IPS-15b (cell line): Measurements from ENCODE around the gene FTHL17.

Experiments
- H3K27me3 ChIP-seq: one replicate; pipeline ENCODE4 v1.6.1; 2013; ENCODE audit warnings: low read length; ENCODE audit not compliant: control insufficient read depth, insufficient read depth
- H3K36me3 ChIP-seq: one replicate; pipeline ENCODE4 v1.6.1; 2013; ENCODE audit warnings: low read length; ENCODE audit not compliant: control insufficient read depth, insufficient read depth
- H3K4me1 ChIP-seq: one replicate; pipeline ENCODE4 v1.6.1; 2013; ENCODE audit warnings: mild to moderate bottlenecking, low read length; ENCODE audit not compliant: control insufficient read depth, insufficient read depth
- H3K4me3 ChIP-seq: one replicate; pipeline ENCODE4 v1.5.1; 2013; ENCODE audit warnings: low read depth, low read length
- H3K9ac ChIP-seq: one replicate; pipeline ENCODE4 v1.6.1; 2013; ENCODE audit warnings: low read depth, mild to moderate bottlenecking, low read length
- H3K9me3 ChIP-seq: one replicate; pipeline ENCODE4 v1.6.1; 2013; ENCODE audit warnings: mild to moderate bottlenecking, low read length; ENCODE audit not compliant: control insufficient read depth, insufficient read depth

FTHL17 gene

GRCh38 chrX:31074522-31074921, 2.7 kb upstream of the FTHL17 start:
- H3K4me1 ChIP-seq: no peaks in the 10 kb centered on the region
- H3K9ac ChIP-seq: no peak overlapping the region
- no peaks in the 10 kb centered on the region for H3K36me3 ChIP-seq
- no peaks in the 10 kb centered on the region for H3K9me3 ChIP-seq
- H3K4me3 ChIP-seq: no peak overlapping the region
- no peaks in the 10 kb centered on the region for H3K27me3 ChIP-seq

GRCh38 chrX:31071262-31071661, 579 bp downstream of the FTHL17 start:
- Histone ChIP-seq H3K36me3 (no peaks in the 10 kb centered on the region), H3K4me1 (no peaks in the 10 kb centered on the region)

GRCh38 chrX:31070057-31070468, 1.8 kb downstream of the FTHL17 start:
- Histone ChIP-seq H3K4me1 (no peaks in the 10 kb centered on the region), H3K36me3 (no peaks in the 10 kb centered on the region), H3K4me3 (no peak overlapping the region), H3K27me3 (no peaks in the 10 kb centered on the region), H3K9ac (no peak overlapping the region), H3K9me3 (no peaks in the 10 kb centered on the region)

More at GRCh38 chrX:31071262-31071661, 579 bp downstream of the FTHL17 start:
- H3K27me3 ChIP-seq: no peaks in the 10 kb centered on the region
- no peak overlapping the region for H3K4me3 ChIP-seq
- H3K9ac ChIP-seq: no peak overlapping the region
- H3K9me3 ChIP-seq: no peaks in the 10 kb centered on the region

GRCh38 chrX:31063114-31063513, 8.7 kb downstream of the FTHL17 start:
- no peak overlapping the region for H3K9ac ChIP-seq
- no peaks in the 10 kb centered on the region for H3K9me3 ChIP-seq
- H3K36me3 ChIP-seq: no peaks in the 10 kb centered on the region
- no peaks in the 10 kb centered on the region for H3K4me1 ChIP-seq
- no peaks in the 10 kb centered on the region for H3K27me3 ChIP-seq
- H3K4me3 ChIP-seq: no peak overlapping the region

GRCh38 chrX:31061091-31061490, 10.8 kb downstream of the FTHL17 start:
- Histone ChIP-seq H3K27me3 (no peaks in the 10 kb centered on the region), H3K4me1 (no peaks in the 10 kb centered on the region), H3K36me3 (no peaks in the 10 kb centered on the region), H3K4me3 (no peak overlapping the region), H3K9me3 (no peaks in the 10 kb centered on the region), H3K9ac (no peak overlapping the region)

GRCh38 chrX:31060016-31060415, 11.8 kb downstream of the FTHL17 start:
- Histone ChIP-seq H3K4me1 (no peaks in the 10 kb centered on the region), H3K4me3 (no peak overlapping the region), H3K36me3 (no peaks in the 10 kb centered on the region)

GRCh38 chrX:31058284-31058683, 13.6 kb downstream of the FTHL17 start:
- Histone ChIP-seq H3K4me1 (no peaks in the 10 kb centered on the region), H3K9me3 (no peaks in the 10 kb centered on the region), H3K27me3 (no peaks in the 10 kb centered on the region), H3K9ac (no peak overlapping the region), H3K36me3 (no peaks in the 10 kb centered on the region), H3K4me3 (no peak overlapping the region)

More at GRCh38 chrX:31060016-31060415, 11.8 kb downstream of the FTHL17 start:
- Histone ChIP-seq H3K9ac (no peak overlapping the region), H3K9me3 (no peaks in the 10 kb centered on the region), H3K27me3 (no peaks in the 10 kb centered on the region)

- Histone ChIP-seq H3K4me3 (no peak overlapping the region), H3K9ac (no peak overlapping the region), H3K36me3 (no peaks in the 10 kb centered on the region), H3K9me3 (no peaks in the 10 kb centered on the region), H3K27me3 (no peaks in the 10 kb centered on the region), H3K4me1 (no peaks in the 10 kb centered on the region)
These were observed 14.2 kb downstream of the FTHL17 start for GRCh38 chrX:31057691-31058090.

GRCh38 chrX:31057291-31057690, 14.6 kb downstream of the FTHL17 start:
- Histone ChIP-seq H3K36me3 (no peaks in the 10 kb centered on the region), H3K9me3 (no peaks in the 10 kb centered on the region), H3K4me1 (no peaks in the 10 kb centered on the region), H3K9ac (no peak overlapping the region), H3K4me3 (no peak overlapping the region), H3K27me3 (no peaks in the 10 kb centered on the region)

GRCh38 chrX:31053621-31054020, 18.2 kb downstream of the FTHL17 start:
- Histone ChIP-seq H3K9ac (no peak overlapping the region), H3K9me3 (no peaks in the 10 kb centered on the region), H3K4me1 (no peaks in the 10 kb centered on the region), H3K27me3 (no peaks in the 10 kb centered on the region), H3K36me3 (no peaks in the 10 kb centered on the region), H3K4me3 (no peak overlapping the region)

GRCh38 chrX:31039327-31039711, 32.5 kb downstream of the FTHL17 start:
- Histone ChIP-seq H3K4me1 (no peaks in the 10 kb centered on the region), H3K9me3 (peaks cover 4% of the 10 kb centered on the region), H3K27me3 (no peaks in the 10 kb centered on the region), H3K36me3 (no peaks in the 10 kb centered on the region), H3K4me3 (no peak overlapping the region), H3K9ac (no peak overlapping the region)

- H3K9ac ChIP-seq: no peak overlapping the region
- no peaks in the 10 kb centered on the region for H3K4me1 ChIP-seq
- H3K27me3 ChIP-seq: no peaks in the 10 kb centered on the region
- H3K9me3 ChIP-seq: peaks cover 4% of the 10 kb centered on the region
- no peaks in the 10 kb centered on the region for H3K36me3 ChIP-seq
- H3K4me3 ChIP-seq: no peak overlapping the region
These were observed 33.1 kb downstream of the FTHL17 start for GRCh38 chrX:31038575-31039326.
